Thyroid gland (tissue), 4 donors: Measurements from ENCODE around the gene USP37.

ENCODE experiments used
- POLR2A ChIP-seq, 2 donors: fragments of 450-650 bp; IDR thresholded peaks; one replicate each; pipeline ENCODE4 v1.6.1; 2017; ENCODE audit warnings: antibody characterized with exemption in 2 of 2, mild to moderate bottlenecking in 2 of 2, moderate library complexity in 1 of 2
- TF ChIP-seq, protein P1 (sequence below), 6 experiments: fragments of 200-600 bp in 3 of 6; fragments of 450-650 bp in 3 of 6; sonication (generic) in 3 of 6; IDR thresholded peaks; one replicate each; pipeline ENCODE4 v1.5.1; 2016 to 2019; ENCODE audit warnings: antibody characterized with exemption in 6 of 6, mild to moderate bottlenecking in 2 of 6, inconsistent platforms in 1 of 6, moderate library complexity in 1 of 6

DNA sequence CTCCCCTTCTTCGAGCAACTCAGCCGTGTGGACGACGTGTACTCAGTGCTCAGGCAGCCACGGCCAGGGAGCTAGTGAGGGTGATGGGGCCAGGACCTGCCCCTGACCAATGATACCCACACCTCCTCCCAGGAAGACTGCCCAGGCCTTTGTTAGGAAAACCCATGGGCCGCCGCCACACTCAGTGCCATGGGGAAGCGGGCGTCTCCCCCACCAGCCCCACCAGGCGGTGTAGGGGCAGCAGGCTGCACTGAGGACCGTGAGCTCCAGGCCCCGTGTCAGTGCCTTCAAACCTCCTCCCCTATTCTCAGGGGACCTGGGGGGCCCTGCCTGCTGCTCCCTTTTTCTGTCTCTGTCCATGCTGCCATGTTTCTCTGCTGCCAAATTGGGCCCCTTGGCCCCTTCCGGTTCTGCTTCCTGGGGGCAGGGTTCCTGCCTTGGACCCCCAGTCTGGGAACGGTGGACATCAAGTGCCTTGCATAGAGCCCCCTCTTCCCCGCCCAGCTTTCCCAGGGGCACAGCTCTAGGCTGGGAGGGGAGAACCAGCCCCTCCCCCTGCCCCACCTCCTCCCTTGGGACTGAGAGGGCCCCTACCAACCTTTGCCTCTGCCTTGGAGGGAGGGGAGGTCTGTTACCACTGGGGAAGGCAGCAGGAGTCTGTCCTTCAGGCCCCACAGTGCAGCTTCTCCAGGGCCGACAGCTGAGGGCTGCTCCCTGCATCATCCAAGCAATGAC lies 163.6 kb downstream of the USP37 start:
- TF ChIP-seq, protein P1, sequence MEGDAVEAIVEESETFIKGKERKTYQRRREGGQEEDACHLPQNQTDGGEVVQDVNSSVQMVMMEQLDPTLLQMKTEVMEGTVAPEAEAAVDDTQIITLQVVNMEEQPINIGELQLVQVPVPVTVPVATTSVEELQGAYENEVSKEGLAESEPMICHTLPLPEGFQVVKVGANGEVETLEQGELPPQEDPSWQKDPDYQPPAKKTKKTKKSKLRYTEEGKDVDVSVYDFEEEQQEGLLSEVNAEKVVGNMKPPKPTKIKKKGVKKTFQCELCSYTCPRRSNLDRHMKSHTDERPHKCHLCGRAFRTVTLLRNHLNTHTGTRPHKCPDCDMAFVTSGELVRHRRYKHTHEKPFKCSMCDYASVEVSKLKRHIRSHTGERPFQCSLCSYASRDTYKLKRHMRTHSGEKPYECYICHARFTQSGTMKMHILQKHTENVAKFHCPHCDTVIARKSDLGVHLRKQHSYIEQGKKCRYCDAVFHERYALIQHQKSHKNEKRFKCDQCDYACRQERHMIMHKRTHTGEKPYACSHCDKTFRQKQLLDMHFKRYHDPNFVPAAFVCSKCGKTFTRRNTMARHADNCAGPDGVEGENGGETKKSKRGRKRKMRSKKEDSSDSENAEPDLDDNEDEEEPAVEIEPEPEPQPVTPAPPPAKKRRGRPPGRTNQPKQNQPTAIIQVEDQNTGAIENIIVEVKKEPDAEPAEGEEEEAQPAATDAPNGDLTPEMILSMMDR (IDR thresholded peaks at IDR 0.05): no peak
- TF ChIP-seq POLR2A (IDR thresholded peaks at IDR 0.05): no peak
